ENCODE results near the gene SIGLEC10. TPM values are rescaled to one million over a fixed set of nuclear protein-coding genes. Genes with fewer than 3 reads are reported as not detected.

Gene SIGLEC10
- total and polyA plus RNA-seq, 9 of the 15 experiments (the other 6 are each of a cell fraction or from before 2014, with no cell fraction given): 0.10 to 1.8 (median 0.82) TPM

DNA sequence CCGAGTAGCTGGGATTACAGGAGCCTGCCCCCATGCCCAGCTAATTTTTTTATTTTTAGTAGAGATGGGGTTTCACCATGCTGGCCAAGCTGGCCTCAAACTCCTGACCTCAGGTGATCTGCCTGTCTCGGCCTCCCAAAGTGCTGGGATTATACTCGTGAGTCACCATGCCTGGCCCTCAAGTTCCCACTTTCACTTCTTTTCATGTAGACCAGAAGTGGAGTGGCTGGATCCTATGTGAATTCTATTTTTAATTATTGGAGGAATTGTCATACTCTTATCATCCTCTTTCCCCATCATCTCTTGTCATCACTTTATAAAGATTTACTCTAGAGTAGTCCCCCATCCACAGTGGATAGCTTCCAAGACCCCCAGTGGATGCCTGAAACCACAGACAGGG is 12.8 kb upstream of the SIGLEC10 start (continued):
- TF ChIP-seq CHD7 (IDR thresholded peaks at IDR 0.05; ENCODE audit: low read depth, low read length) (no peak), PRPF4 (IDR thresholded peaks at IDR 0.05; ENCODE audit: insufficient read depth, low read depth, low read length, poor library complexity, severe bottlenecking) (no peak), ZNF3 (CRISPR knock-in tag; IDR thresholded peaks at IDR 0.05) (no peak), GATAD2A (IDR thresholded peaks at IDR 0.05) (no peak), CTCF (IDR thresholded peaks at IDR 0.05 in 2 of 3, conservative IDR thresholded peaks at IDR 0.05 in 1 of 3; ENCODE audit: insufficient read depth in 2 of 3, low read depth in 1 of 3, low read length in 3 of 3) (no peak), TAF7 (tag; IDR thresholded peaks at IDR 0.05) (no peak), PHF21A (IDR thresholded peaks at IDR 0.05; ENCODE audit: borderline replicate concordance, low read depth) (no peak), CHD1 (IDR thresholded peaks at IDR 0.05; ENCODE audit: low read length) (no peak), PHB2 (IDR thresholded peaks at IDR 0.05; ENCODE audit: low read depth) (no peak)
- TF ChIP-seq, protein P1, sequence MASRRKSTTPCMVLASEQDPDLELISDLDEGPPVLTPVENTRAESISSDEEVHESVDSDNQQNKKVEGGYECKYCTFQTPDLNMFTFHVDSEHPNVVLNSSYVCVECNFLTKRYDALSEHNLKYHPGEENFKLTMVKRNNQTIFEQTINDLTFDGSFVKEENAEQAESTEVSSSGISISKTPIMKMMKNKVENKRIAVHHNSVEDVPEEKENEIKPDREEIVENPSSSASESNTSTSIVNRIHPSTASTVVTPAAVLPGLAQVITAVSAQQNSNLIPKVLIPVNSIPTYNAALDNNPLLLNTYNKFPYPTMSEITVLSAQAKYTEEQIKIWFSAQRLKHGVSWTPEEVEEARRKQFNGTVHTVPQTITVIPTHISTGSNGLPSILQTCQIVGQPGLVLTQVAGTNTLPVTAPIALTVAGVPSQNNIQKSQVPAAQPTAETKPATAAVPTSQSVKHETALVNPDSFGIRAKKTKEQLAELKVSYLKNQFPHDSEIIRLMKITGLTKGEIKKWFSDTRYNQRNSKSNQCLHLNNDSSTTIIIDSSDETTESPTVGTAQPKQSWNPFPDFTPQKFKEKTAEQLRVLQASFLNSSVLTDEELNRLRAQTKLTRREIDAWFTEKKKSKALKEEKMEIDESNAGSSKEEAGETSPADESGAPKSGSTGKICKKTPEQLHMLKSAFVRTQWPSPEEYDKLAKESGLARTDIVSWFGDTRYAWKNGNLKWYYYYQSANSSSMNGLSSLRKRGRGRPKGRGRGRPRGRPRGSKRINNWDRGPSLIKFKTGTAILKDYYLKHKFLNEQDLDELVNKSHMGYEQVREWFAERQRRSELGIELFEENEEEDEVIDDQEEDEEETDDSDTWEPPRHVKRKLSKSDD (conservative IDR thresholded peaks at IDR 0.05; ENCODE audit: low read length): no peak

All from K562 (cell line).